Peyer's patch (tissue), 4 donors: Measurements from ENCODE around the gene VENTX.

Experiments
- POLR2A ChIP-seq, 2 donors: fragments of 450-650 bp; IDR thresholded peaks; one replicate each; pipeline ENCODE4 v1.5.1; 2017; ENCODE audit warnings: antibody characterized with exemption in 2 of 2, mild to moderate bottlenecking in 2 of 2, moderate library complexity in 2 of 2
- TF ChIP-seq, protein P1 (sequence below), 6 experiments: fragments of 450-650 bp in 4 of 6; fragments of 200-600 bp in 2 of 6; sonication (generic) in 1 of 6; IDR thresholded peaks; one replicate each; pipeline ENCODE4 v1.5.1; 2017 to 2019; ENCODE audit warnings: antibody characterized with exemption in 6 of 6, mild to moderate bottlenecking in 3 of 6, moderate library complexity in 1 of 6

DNA sequence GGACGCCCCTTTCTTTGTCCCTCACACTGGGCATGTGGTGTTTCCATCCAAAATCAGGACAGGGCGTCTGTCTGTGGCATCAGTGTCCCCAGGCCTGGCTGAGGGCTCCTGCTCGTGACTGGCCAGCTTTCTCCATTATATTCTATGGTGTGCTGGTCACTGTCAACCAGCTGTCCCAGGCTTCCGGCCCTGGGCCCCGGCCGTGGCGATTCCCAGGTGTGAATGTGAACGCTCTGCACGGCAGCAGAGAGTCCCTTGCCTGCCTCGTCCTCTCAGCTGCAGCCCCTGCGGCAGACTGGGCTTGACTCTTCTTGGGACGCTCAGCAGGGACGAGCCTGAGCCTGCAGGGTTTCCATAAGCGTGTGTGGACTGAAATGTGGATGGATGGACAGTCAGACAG lies 13.6 kb upstream of the VENTX start:
- TF ChIP-seq, protein P1, sequence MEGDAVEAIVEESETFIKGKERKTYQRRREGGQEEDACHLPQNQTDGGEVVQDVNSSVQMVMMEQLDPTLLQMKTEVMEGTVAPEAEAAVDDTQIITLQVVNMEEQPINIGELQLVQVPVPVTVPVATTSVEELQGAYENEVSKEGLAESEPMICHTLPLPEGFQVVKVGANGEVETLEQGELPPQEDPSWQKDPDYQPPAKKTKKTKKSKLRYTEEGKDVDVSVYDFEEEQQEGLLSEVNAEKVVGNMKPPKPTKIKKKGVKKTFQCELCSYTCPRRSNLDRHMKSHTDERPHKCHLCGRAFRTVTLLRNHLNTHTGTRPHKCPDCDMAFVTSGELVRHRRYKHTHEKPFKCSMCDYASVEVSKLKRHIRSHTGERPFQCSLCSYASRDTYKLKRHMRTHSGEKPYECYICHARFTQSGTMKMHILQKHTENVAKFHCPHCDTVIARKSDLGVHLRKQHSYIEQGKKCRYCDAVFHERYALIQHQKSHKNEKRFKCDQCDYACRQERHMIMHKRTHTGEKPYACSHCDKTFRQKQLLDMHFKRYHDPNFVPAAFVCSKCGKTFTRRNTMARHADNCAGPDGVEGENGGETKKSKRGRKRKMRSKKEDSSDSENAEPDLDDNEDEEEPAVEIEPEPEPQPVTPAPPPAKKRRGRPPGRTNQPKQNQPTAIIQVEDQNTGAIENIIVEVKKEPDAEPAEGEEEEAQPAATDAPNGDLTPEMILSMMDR (IDR thresholded peaks at IDR 0.05), result no peak
- no peak for TF ChIP-seq POLR2A (IDR thresholded peaks at IDR 0.05)
